ENCODE measurements around the gene IRF2. TPM values are rescaled to one million over a fixed set of nuclear protein-coding genes. Genes with fewer than 3 reads are reported as not detected.
"Not testable (repeated sequence)": the region's sequence is repeated elsewhere in the genome, so short reads cannot be mapped to it uniquely, and the experiment has no call there.

IRF2 gene
- total RNA-seq, 1 donor: 43.8 TPM

DNA sequence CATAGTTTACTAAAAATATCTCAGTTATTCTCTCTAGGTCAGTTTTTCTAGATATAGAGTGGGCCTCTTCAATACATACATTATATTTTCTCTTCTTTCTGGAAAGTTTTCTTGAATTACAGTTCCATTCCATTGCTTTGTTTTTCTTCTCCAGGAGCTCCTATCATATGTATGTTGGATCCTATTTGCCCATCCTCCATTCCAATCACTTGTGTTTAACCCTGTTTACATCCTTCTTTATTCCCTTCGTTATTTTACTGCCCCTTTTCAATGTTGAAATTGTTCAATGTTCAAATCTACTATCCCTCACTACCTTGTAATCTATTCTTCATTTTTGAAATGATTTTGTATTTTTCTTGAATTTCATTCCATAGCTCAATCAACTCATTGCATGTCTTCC is 97.4 kb downstream of the IRF2 start:
- Histone ChIP-seq H2AFZ (ENCODE audit: low read length) (no peak overlapping the region), H3K4me1 (ENCODE audit: insufficient read depth, low read length) (peaks cover 7% of the 10 kb centered on the region), H4K20me1 (ENCODE audit: insufficient read depth, low read length) (no peaks in the 10 kb centered on the region), H3K27ac (ENCODE audit: low read depth, low read length) (no peak overlapping the region), H3K27me3 (ENCODE audit: insufficient read depth, low read length) (no peaks in the 10 kb centered on the region), H3K79me2 (ENCODE audit: insufficient read depth, low read length) (no peaks in the 10 kb centered on the region), H3K9me3 (ENCODE audit: low read depth, low read length) (no peaks in the 10 kb centered on the region), H3K36me3 (ENCODE audit: insufficient read depth, low read length) (no peaks in the 10 kb centered on the region), H3K4me2 (ENCODE audit: insufficient read depth, low read length) (no peak overlapping the region), H3K4me3 (ENCODE audit: insufficient read depth, low read length) (no peak overlapping the region)
- TF ChIP-seq, protein P1, sequence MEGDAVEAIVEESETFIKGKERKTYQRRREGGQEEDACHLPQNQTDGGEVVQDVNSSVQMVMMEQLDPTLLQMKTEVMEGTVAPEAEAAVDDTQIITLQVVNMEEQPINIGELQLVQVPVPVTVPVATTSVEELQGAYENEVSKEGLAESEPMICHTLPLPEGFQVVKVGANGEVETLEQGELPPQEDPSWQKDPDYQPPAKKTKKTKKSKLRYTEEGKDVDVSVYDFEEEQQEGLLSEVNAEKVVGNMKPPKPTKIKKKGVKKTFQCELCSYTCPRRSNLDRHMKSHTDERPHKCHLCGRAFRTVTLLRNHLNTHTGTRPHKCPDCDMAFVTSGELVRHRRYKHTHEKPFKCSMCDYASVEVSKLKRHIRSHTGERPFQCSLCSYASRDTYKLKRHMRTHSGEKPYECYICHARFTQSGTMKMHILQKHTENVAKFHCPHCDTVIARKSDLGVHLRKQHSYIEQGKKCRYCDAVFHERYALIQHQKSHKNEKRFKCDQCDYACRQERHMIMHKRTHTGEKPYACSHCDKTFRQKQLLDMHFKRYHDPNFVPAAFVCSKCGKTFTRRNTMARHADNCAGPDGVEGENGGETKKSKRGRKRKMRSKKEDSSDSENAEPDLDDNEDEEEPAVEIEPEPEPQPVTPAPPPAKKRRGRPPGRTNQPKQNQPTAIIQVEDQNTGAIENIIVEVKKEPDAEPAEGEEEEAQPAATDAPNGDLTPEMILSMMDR (IDR thresholded peaks at IDR 0.05; ENCODE audit: extremely low read depth, low read depth, low read length): no peak
- DNase-seq (ENCODE audit: insufficient read length, low spot score, missing footprints): no peak

DNA sequence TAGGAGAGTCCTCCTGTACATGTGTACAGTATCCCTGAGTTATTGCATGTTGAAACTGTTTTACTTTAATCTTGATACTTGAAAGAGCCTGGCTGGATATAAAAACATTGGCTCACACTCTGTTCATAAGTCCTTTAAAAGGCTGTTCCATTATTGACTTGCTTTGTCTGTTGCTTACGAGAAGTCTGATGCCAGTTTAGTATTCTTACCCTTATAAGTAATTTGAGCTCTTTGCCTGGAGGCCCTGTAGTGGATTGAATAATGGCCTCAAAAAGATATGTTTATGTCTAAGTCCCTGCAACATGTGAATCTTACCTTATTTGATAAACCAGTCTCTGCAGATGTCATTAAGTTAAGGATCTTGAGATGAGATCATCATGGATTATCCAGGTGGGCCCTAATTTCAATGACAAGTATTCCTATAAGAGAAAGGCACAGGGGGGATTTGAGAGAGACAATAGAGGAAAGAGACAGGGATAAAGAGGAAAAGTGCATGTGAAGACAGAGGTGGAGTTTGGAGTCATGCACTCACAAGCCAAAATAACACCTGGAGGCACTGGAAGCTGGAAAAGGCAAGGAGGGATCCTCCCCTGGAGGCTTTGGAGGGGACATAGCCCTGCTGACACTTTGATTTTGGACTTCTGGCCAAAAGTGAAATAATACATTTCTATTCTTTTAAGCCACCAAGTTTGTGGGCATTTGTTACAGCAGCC is 98.1 kb downstream of the IRF2 start:
- Histone ChIP-seq H2AFZ (ENCODE audit: low read length) (no peak overlapping the region), H4K20me1 (ENCODE audit: insufficient read depth, low read length) (no peaks in the 10 kb centered on the region), H3K4me2 (ENCODE audit: insufficient read depth, low read length) (no peak overlapping the region), H3K79me2 (ENCODE audit: insufficient read depth, low read length) (no peaks in the 10 kb centered on the region), H3K4me1 (ENCODE audit: insufficient read depth, low read length) (peaks cover 11% of the 10 kb centered on the region), H3K27me3 (ENCODE audit: insufficient read depth, low read length) (no peaks in the 10 kb centered on the region), H3K9me3 (ENCODE audit: low read depth, low read length) (no peaks in the 10 kb centered on the region), H3K27ac (ENCODE audit: low read depth, low read length) (no peak overlapping the region), H3K4me3 (ENCODE audit: insufficient read depth, low read length) (no peak overlapping the region), H3K36me3 (ENCODE audit: insufficient read depth, low read length) (no peaks in the 10 kb centered on the region)
- no peak for DNase-seq (ENCODE audit: insufficient read length, low spot score, missing footprints)
- TF ChIP-seq, protein P1 (IDR thresholded peaks at IDR 0.05; ENCODE audit: extremely low read depth, low read depth, low read length): no peak

DNA sequence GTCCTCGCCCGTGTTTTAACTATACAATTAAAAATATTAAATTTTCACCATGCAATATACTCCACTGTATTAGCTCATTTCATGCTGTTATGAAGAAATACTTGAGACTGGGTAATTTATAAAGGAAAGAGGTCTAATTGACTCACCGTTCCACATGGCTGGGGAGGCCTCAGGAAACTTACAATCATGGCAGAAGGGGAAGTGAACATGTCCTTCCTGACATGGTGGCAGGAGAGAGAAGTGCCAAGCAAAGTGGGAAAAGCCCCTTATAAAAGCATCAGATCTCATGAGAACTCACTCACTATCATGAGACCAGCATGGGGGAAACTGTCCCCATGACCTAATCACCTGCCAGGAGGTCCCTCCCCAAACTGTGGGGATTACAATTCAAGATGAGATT is 98.7 kb downstream of the IRF2 start:
- H2AFZ ChIP-seq (ENCODE audit: low read length); DNase-seq (ENCODE audit: insufficient read length, low spot score, missing footprints); H4K20me1 ChIP-seq (ENCODE audit: insufficient read depth, low read length); H3K9me3 ChIP-seq (ENCODE audit: low read depth, low read length); H3K79me2 ChIP-seq (ENCODE audit: insufficient read depth, low read length); H3K4me2 ChIP-seq (ENCODE audit: insufficient read depth, low read length); H3K27ac ChIP-seq (ENCODE audit: low read depth, low read length); H3K4me3 ChIP-seq (ENCODE audit: insufficient read depth, low read length); H3K36me3 ChIP-seq (ENCODE audit: insufficient read depth, low read length); H3K27me3 ChIP-seq (ENCODE audit: insufficient read depth, low read length): not testable (repeated sequence)
- peaks cover 17% of the 10 kb centered on the region for H3K4me1 ChIP-seq (ENCODE audit: insufficient read depth, low read length)

DNA sequence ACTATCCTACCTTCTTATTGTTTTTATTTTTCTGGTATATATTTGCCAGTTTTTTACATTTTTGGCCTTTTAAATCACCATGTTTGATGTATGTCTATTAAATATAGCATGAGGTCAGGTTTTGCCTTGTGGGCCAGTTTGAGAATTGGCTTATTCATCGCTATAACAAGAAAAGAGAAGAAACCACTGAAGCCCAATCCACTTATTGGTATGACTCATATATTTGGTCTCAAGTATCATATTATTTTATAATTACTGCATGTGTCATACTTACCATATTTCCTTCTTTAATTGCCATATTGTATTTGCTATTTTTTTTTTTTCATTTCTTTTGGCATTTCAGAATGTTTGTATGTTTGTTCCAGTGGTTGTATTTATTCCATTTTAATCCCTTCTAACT is 99.3 kb downstream of the IRF2 start:
- peaks cover 23% of the 10 kb centered on the region for H3K4me1 ChIP-seq (ENCODE audit: insufficient read depth, low read length)
- H3K4me3 ChIP-seq (ENCODE audit: insufficient read depth, low read length): no peak overlapping the region
- H3K27me3 ChIP-seq (ENCODE audit: insufficient read depth, low read length): no peaks in the 10 kb centered on the region
- H3K4me2 ChIP-seq (ENCODE audit: insufficient read depth, low read length): no peak overlapping the region
- no peaks in the 10 kb centered on the region for H4K20me1 ChIP-seq (ENCODE audit: insufficient read depth, low read length)
- no peaks in the 10 kb centered on the region for H3K9me3 ChIP-seq (ENCODE audit: low read depth, low read length)
- H3K36me3 ChIP-seq (ENCODE audit: insufficient read depth, low read length): no peaks in the 10 kb centered on the region
- TF ChIP-seq, protein P1 (IDR thresholded peaks at IDR 0.05; ENCODE audit: extremely low read depth, low read depth, low read length): no peak
- no peak for DNase-seq (ENCODE audit: insufficient read length, low spot score, missing footprints)
- no peak overlapping the region for H2AFZ ChIP-seq (ENCODE audit: low read length)
- peak overlapping the region; percentile 45 for H3K27ac ChIP-seq (ENCODE audit: low read depth, low read length)
- H3K79me2 ChIP-seq (ENCODE audit: insufficient read depth, low read length): no peaks in the 10 kb centered on the region
